Measurements from ENCODE around the gene MLLT3.

Gene MLLT3

DNA sequence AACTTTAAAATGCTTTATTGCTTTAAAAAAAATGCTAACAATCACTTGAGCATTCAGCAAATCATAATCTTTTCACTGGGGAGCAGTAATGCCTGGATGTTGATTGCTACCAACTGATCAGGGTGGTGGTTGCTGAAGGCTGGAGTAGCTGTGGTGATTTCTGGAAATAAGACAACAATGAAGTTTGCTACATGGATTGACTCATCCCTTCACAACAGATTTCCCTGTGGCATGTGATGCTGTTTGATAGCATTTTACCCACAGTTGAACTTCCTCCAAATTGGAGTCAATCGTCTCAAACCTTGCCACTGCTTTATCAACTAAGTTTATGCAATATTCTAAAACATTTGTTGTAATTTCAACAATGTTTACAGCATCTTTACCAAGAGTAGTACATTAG lies 83.3 kb downstream of the MLLT3 start:
- no peak for DNase-seq (ENCODE audit: low read depth)
- in situ Hi-C loops (cut with HindIII; ENCODE audit: low sequenced_read_pairs): no loop called here
- H3K4me3 ChIP-seq (ENCODE audit: low read depth, low read length): no peak overlapping the region
- TF ChIP-seq, protein P1, sequence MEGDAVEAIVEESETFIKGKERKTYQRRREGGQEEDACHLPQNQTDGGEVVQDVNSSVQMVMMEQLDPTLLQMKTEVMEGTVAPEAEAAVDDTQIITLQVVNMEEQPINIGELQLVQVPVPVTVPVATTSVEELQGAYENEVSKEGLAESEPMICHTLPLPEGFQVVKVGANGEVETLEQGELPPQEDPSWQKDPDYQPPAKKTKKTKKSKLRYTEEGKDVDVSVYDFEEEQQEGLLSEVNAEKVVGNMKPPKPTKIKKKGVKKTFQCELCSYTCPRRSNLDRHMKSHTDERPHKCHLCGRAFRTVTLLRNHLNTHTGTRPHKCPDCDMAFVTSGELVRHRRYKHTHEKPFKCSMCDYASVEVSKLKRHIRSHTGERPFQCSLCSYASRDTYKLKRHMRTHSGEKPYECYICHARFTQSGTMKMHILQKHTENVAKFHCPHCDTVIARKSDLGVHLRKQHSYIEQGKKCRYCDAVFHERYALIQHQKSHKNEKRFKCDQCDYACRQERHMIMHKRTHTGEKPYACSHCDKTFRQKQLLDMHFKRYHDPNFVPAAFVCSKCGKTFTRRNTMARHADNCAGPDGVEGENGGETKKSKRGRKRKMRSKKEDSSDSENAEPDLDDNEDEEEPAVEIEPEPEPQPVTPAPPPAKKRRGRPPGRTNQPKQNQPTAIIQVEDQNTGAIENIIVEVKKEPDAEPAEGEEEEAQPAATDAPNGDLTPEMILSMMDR (IDR thresholded peaks at IDR 0.05; ENCODE audit: low read depth, low read length, missing control alignments): no peak

- no peak for DNase-seq (ENCODE audit: low read depth)
- no peak overlapping the region for H3K4me3 ChIP-seq (ENCODE audit: low read depth, low read length)
- in situ Hi-C loops (cut with HindIII; ENCODE audit: low sequenced_read_pairs): no loop called here
- TF ChIP-seq, protein P1 (IDR thresholded peaks at IDR 0.05; ENCODE audit: low read depth, low read length, missing control alignments): no peak
These were observed 84.2 kb downstream of the MLLT3 start for GRCh38 chr9:20538092-20538491.

DNA sequence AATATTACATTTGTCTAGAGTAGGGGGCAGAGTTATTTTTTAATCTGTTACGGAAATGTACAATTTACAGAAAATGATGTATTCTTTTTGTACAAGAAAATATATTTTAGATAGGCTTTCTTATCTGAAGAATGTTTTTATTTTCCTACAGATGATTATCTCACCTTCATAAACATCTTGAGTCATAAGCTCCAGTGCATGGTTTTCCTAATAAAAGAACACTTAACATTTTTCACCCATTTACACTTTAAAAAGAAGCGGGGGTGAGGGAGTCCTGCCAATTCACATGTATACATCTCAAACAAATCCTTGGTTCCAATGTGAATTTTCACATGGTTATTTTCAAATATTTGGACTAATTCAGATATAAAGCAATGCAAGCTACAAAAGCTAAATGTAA lies 85.0 kb downstream of the MLLT3 start:
- TF ChIP-seq, protein P1 (IDR thresholded peaks at IDR 0.05; ENCODE audit: low read depth, low read length, missing control alignments): no peak
- in situ Hi-C loops (cut with HindIII; ENCODE audit: low sequenced_read_pairs): no loop called here
- DNase-seq (ENCODE audit: low read depth): no peak

DNA sequence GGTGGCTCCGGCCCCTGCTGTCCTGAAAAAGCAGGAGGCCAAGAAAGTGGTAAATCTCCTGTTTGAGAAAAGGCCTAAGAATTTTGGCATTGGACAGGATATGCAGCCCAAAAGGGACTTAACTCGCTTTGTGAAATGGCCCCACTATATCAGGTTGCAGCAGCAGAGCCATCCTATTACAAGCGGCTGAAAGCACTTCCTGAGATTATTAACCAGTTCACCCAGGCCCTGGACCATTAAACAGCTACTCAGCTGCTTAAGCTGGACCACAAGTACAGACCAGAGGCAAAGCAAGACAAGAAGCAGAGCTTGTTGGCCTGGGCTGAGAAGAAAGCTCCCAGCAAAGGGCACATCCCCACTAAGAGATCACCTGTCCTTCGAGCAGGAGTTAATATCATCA lies 89.7 kb downstream of the MLLT3 start:
- no peak for DNase-seq (ENCODE audit: low read depth)
- in situ Hi-C loops (cut with HindIII; ENCODE audit: low sequenced_read_pairs): no loop called here
- no peak overlapping the region for H3K4me3 ChIP-seq (ENCODE audit: low read depth, low read length)
- TF ChIP-seq, protein P1 (IDR thresholded peaks at IDR 0.05; ENCODE audit: low read depth, low read length, missing control alignments): no peak

More for the DNA sequence above, 85.0 kb downstream of the MLLT3 start:
- H3K4me3 ChIP-seq (ENCODE audit: low read depth, low read length): no peak overlapping the region

- DNase-seq (ENCODE audit: low read depth): no peak
- in situ Hi-C loops (cut with HindIII; ENCODE audit: low sequenced_read_pairs): no loop called here
- no peak overlapping the region for H3K4me3 ChIP-seq (ENCODE audit: low read depth, low read length)
- TF ChIP-seq, protein P1 (IDR thresholded peaks at IDR 0.05; ENCODE audit: low read depth, low read length, missing control alignments): no peak
These were observed 92.5 kb downstream of the MLLT3 start for GRCh38 chr9:20529837-20530236.

- in situ Hi-C loops (cut with HindIII; ENCODE audit: low sequenced_read_pairs): no loop called here
- TF ChIP-seq, protein P1 (IDR thresholded peaks at IDR 0.05; ENCODE audit: low read depth, low read length, missing control alignments): no peak
- DNase-seq (ENCODE audit: low read depth): no peak
- no peak overlapping the region for H3K4me3 ChIP-seq (ENCODE audit: low read depth, low read length)
These were observed 94.0 kb downstream of the MLLT3 start for GRCh38 chr9:20528253-20528652.
